ENCODE results near the gene HINFP. TPM values are rescaled to one million over a fixed set of nuclear protein-coding genes. Genes with fewer than 3 reads are reported as not detected.
A peak's percentile ranks its signal among the peaks of the same experiment; 100 is the strongest.

Gene HINFP
- polyA plus RNA-seq, 1 experiment = 14.9 TPM

DNA sequence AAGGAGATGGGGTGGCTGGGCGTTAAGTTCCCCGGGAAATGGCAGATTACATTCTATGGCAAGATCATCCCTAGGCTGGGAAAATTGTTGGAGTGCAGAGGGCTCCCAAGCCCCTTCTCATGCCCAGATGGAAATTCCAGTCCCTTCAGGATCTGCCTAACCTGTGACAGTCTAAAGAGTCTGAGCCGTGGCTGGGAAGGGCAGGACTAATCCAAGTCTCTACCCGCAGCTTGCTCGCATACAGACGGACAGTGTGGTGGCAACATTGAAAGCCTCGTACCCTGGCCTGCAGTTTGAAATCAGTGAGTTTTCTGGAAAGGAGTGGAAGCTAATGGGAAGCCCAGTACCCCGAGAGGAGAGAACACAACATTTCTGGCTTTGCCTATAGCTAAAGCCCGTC, 33.0 kb upstream of the HINFP start:
- H3K27me3 ChIP-seq (ENCODE audit: control insufficient read depth, insufficient read depth, low read length) = no peaks in the 10 kb centered on the region
- no peaks in the 10 kb centered on the region for H3K9me3 ChIP-seq (ENCODE audit: control insufficient read depth, insufficient read depth, low read length)
- H3K27ac ChIP-seq (ENCODE audit: low read depth, low read length) = no peak overlapping the region
- TF ChIP-seq, protein P1, sequence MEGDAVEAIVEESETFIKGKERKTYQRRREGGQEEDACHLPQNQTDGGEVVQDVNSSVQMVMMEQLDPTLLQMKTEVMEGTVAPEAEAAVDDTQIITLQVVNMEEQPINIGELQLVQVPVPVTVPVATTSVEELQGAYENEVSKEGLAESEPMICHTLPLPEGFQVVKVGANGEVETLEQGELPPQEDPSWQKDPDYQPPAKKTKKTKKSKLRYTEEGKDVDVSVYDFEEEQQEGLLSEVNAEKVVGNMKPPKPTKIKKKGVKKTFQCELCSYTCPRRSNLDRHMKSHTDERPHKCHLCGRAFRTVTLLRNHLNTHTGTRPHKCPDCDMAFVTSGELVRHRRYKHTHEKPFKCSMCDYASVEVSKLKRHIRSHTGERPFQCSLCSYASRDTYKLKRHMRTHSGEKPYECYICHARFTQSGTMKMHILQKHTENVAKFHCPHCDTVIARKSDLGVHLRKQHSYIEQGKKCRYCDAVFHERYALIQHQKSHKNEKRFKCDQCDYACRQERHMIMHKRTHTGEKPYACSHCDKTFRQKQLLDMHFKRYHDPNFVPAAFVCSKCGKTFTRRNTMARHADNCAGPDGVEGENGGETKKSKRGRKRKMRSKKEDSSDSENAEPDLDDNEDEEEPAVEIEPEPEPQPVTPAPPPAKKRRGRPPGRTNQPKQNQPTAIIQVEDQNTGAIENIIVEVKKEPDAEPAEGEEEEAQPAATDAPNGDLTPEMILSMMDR (IDR thresholded peaks at IDR 0.05; ENCODE audit: low read depth, low read length) = no peak
- H3K4me3 ChIP-seq (ENCODE audit: low read depth, low read length) = no peak overlapping the region
- ChIA-PET CTCF (interaction anchor here (0.8 to 1.3 kb wide), 3 partner anchors 11 to 108 kb away, joined by 3 read pairs; no protein-coding TSS in a partner anchor), POLR2A (no interaction called here)
- DNase-seq (ENCODE audit: low read depth, low spot score) = no peak

DNA sequence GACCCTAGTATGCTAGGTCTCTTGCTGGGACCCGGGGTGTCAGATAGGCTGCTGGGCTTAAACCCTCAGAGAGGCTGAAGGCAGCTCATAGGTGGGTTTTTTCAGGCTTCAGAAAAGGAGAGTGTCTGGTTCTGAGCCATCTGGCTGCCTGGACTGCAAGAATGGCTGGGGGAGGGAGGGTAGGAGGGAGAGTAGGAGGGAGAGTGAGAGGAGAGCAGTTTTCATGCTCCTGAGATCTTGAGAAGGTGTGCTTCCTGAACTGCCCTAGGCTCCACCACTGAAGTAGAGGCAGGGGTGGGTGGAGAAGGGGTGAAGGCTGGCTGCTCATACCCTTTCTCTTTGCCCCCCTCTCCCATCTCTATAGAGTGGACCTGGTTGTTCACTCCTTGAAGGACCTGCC, 32.1 kb upstream of the HINFP start:
- H3K4me3 ChIP-seq (ENCODE audit: low read depth, low read length) = no peak overlapping the region
- no peak overlapping the region for H3K27ac ChIP-seq (ENCODE audit: low read depth, low read length)
- H3K27me3 ChIP-seq (ENCODE audit: control insufficient read depth, insufficient read depth, low read length) = no peaks in the 10 kb centered on the region
- ChIA-PET POLR2A (no interaction called here), CTCF (interaction anchor here (1.0 to 1.3 kb wide), 2 partner anchors 10 to 59 kb away, joined by 3 read pairs; no protein-coding TSS in a partner anchor)
- no peaks in the 10 kb centered on the region; the same call in 1 of the 2 replicates for H3K9me3 ChIP-seq (ENCODE audit: control insufficient read depth, insufficient read depth, low read length)
- no peak for DNase-seq (ENCODE audit: low read depth, low spot score)
- TF ChIP-seq, protein P1 (IDR thresholded peaks at IDR 0.05; ENCODE audit: low read depth, low read length) = no peak

DNA sequence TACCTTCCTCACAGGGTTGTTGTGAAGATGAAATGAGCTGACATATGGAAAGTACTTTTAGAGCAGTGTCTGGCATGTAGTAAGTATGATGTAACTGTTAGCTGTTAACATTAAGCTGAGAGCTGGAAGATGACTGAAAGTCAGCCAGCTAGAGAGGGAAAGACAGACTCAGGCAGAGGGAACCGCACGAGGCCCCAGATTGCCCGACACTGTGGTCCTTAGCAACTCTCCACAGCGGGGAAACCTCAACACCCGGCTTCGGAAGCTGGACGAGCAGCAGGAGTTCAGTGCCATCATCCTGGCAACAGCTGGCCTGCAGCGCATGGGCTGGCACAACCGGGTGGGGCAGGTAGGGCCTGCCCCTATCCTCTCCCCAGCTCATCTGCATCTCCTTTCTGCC, 30.2 kb upstream of the HINFP start:
- no peak overlapping the region for H3K4me3 ChIP-seq (ENCODE audit: low read depth, low read length)
- no peak overlapping the region for H3K27ac ChIP-seq (ENCODE audit: low read depth, low read length)
- TF ChIP-seq, protein P1 (IDR thresholded peaks at IDR 0.05; ENCODE audit: low read depth, low read length) = no peak
- POLR2A ChIA-PET = interaction anchor here (1.2 kb wide), 1 partner anchor 24 kb away, joined by 5 read pairs; the partner anchor contains the start of gene VPS11
- H3K9me3 ChIP-seq (ENCODE audit: control insufficient read depth, insufficient read depth, low read length) = no peaks in the 10 kb centered on the region; the same call in 1 of the 2 replicates
- no peaks in the 10 kb centered on the region for H3K27me3 ChIP-seq (ENCODE audit: control insufficient read depth, insufficient read depth, low read length)
- CTCF ChIA-PET = interaction anchor here (0.6 to 1.9 kb wide), 5 partner anchors 46 to 247 kb away, joined by 3 to 5 read pairs (median 3); partner anchors contain the start of gene CBL
- no peak for DNase-seq (ENCODE audit: low read depth, low spot score)

DNA sequence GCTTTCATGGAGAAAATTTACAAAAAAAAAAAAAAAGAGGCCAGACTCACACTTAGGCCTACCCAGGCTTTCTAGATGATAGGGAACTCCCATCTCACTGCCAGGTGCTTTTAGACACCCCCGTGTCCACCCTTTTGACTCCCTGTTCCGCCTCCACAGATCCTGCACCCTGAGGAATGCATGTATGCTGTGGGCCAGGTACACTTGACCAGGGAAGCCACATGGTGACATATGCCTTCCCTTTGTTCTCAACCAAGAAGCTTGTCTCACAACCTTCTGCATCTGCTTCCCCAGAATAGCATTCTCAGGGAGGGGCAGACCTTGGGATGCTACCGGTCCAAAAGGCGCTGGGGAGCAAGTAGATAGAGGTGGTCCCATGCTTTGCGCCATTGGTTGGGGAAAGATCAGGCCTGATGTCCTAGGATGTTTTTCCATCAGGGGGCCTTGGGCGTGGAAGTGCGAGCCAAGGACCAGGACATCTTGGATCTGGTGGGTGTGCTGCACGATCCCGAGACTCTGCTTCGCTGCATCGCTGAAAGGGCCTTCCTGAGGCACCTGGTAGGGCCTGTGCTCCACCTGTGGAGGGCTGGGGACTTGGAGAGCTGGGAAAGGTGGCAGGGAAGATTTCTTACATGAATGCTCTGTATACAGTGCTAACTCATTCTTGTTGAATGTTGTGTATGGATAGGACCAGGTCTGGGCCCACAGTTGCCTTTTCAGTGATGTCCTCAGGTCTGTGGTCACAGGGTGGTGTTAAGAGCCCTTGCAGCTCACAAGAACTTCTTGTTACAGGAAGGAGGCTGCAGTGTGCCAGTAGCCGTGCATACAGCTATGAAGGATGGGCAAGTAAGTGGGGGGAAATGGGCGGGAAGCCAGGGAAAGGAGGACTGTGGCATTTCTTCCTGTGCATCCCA, 29.2 kb upstream of the HINFP start:
- DNase-seq (ENCODE audit: low read depth, low spot score) = no peak
- CTCF ChIA-PET = interaction anchor here (0.7 to 1.9 kb wide), 4 partner anchors 10 to 113 kb away, joined by 3 to 5 read pairs (median 4); partner anchors contain the start of genes CBL, DPAGT1 and SLC37A4
- Histone ChIP-seq H3K27ac (ENCODE audit: low read depth, low read length) (peak overlapping the region; percentile 21), H3K4me3 (ENCODE audit: low read depth, low read length) (peak overlapping the region; percentile 76), H3K27me3 (ENCODE audit: control insufficient read depth, insufficient read depth, low read length) (no peaks in the 10 kb centered on the region), H3K9me3 (ENCODE audit: control insufficient read depth, insufficient read depth, low read length) (no peaks in the 10 kb centered on the region; the same call in 1 of the 2 replicates)
- POLR2A ChIA-PET = interaction anchor here (1.2 kb wide), 1 partner anchor 25 kb away, joined by 5 read pairs; the partner anchor contains the start of gene VPS11
- TF ChIP-seq, protein P1 (IDR thresholded peaks at IDR 0.05; ENCODE audit: low read depth, low read length) = no peak
